Measurements from ENCODE around the gene DPP10. TPM values are rescaled to one million over a fixed set of nuclear protein-coding genes. Genes with fewer than 3 reads are reported as not detected.

The DPP10 gene
- total RNA-seq, 1 donor from 2014 or later, result 2.4 TPM

GRCh38 chr2:115234737-115235136 lies 792.3 kb downstream of the DPP10 start:
- Histone ChIP-seq H3K27me3 (ENCODE audit: control insufficient read depth, insufficient read depth, low read length) (no peaks in the 10 kb centered on the region), H3K4me3 (ENCODE audit: low read depth, low read length) (no peak overlapping the region)
- no peak for TF ChIP-seq CTCF (IDR thresholded peaks at IDR 0.05; ENCODE audit: insufficient read depth, low read length, poor library complexity, severe bottlenecking)

GRCh38 chr2:115248066-115248465 lies 805.6 kb downstream of the DPP10 start:
- no peaks in the 10 kb centered on the region for H3K27me3 ChIP-seq (ENCODE audit: control insufficient read depth, insufficient read depth, low read length)
- no peak for DNase-seq (ENCODE audit: low read depth)
- TF ChIP-seq CTCF (IDR thresholded peaks at IDR 0.05; ENCODE audit: insufficient read depth, low read length, poor library complexity, severe bottlenecking), result no peak
- H3K4me3 ChIP-seq (ENCODE audit: low read depth, low read length), result no peak overlapping the region
- H3K36me3 ChIP-seq (ENCODE audit: control insufficient read depth, insufficient read depth, low read length), result no peaks in the 10 kb centered on the region

More at GRCh38 chr2:115234737-115235136, 792.3 kb downstream of the DPP10 start:
- DNase-seq (ENCODE audit: low read depth), result no peak
- no peaks in the 10 kb centered on the region for H3K36me3 ChIP-seq (ENCODE audit: control insufficient read depth, insufficient read depth, low read length)

- no peak for TF ChIP-seq CTCF (IDR thresholded peaks at IDR 0.05; ENCODE audit: insufficient read depth, low read length, poor library complexity, severe bottlenecking)
- no peak for DNase-seq (ENCODE audit: low read depth)
- Histone ChIP-seq H3K36me3 (ENCODE audit: control insufficient read depth, insufficient read depth, low read length) (no peaks in the 10 kb centered on the region), H3K4me3 (ENCODE audit: low read depth, low read length) (no peak overlapping the region), H3K27me3 (ENCODE audit: control insufficient read depth, insufficient read depth, low read length) (no peaks in the 10 kb centered on the region)
These were observed 834.9 kb downstream of the DPP10 start for GRCh38 chr2:115277366-115277765.

- TF ChIP-seq CTCF (IDR thresholded peaks at IDR 0.05; ENCODE audit: insufficient read depth, low read length, poor library complexity, severe bottlenecking), result no peak
These were observed 843.0 kb downstream of the DPP10 start for GRCh38 chr2:115285416-115285815.

GRCh38 chr2:115290478-115290877 lies 848.0 kb downstream of the DPP10 start:
- H3K4me3 ChIP-seq (ENCODE audit: low read depth, low read length), result no peak overlapping the region
- no peaks in the 10 kb centered on the region for H3K36me3 ChIP-seq (ENCODE audit: control insufficient read depth, insufficient read depth, low read length)
- H3K27me3 ChIP-seq (ENCODE audit: control insufficient read depth, insufficient read depth, low read length), result no peaks in the 10 kb centered on the region
- no peak for DNase-seq (ENCODE audit: low read depth)
- TF ChIP-seq CTCF (IDR thresholded peaks at IDR 0.05; ENCODE audit: insufficient read depth, low read length, poor library complexity, severe bottlenecking), result no peak

More at GRCh38 chr2:115285416-115285815, 843.0 kb downstream of the DPP10 start:
- no peaks in the 10 kb centered on the region for H3K27me3 ChIP-seq (ENCODE audit: control insufficient read depth, insufficient read depth, low read length)
- no peak overlapping the region for H3K4me3 ChIP-seq (ENCODE audit: low read depth, low read length)
- no peak for DNase-seq (ENCODE audit: low read depth)
- no peaks in the 10 kb centered on the region for H3K36me3 ChIP-seq (ENCODE audit: control insufficient read depth, insufficient read depth, low read length)

- TF ChIP-seq CTCF (IDR thresholded peaks at IDR 0.05; ENCODE audit: insufficient read depth, low read length, poor library complexity, severe bottlenecking), result no peak
- DNase-seq (ENCODE audit: low read depth), result no peak
- Histone ChIP-seq H3K36me3 (ENCODE audit: control insufficient read depth, insufficient read depth, low read length) (no peaks in the 10 kb centered on the region), H3K27me3 (ENCODE audit: control insufficient read depth, insufficient read depth, low read length) (no peaks in the 10 kb centered on the region), H3K4me3 (ENCODE audit: low read depth, low read length) (no peak overlapping the region)
These were observed 850.3 kb downstream of the DPP10 start for GRCh38 chr2:115292742-115293141.
